Tibial artery (tissue), 4 donors: ENCODE data around the gene ISOC1.

ENCODE experiments used
- DNase-seq, 2 donors: peaks; one replicate each; pipeline ENCODE4 v3.0.0-alpha.2; 2019
- H3K27ac ChIP-seq, 2 donors: fragments of 200-600 bp; sonication (generic) in 1 of 2; 1 replicate in 1 of 2; 2 replicates in 1 of 2; pipeline ENCODE4 v1.5.1; 2018 to 2019; ENCODE audit warnings: mild to moderate bottlenecking in 1 of 2
- H3K27me3 ChIP-seq, 2 donors: fragments of 200-600 bp; sonication (generic) in 1 of 2; one replicate each; pipeline versions ENCODE4 v1.5.1 to v1.6.0; 2016 to 2019
- H3K36me3 ChIP-seq, 3 donors: fragments of 200-600 bp; sonication (generic) in 2 of 3; one replicate each; pipeline ENCODE4 v1.5.1; 2016 to 2019; ENCODE audit warnings: mild to moderate bottlenecking in 2 of 3
- H3K4me1 ChIP-seq, 4 donors: fragments of 200-600 bp; sonication (generic) in 2 of 4; 1 replicate in 3 of 4; 2 replicates in 1 of 4; pipeline ENCODE4 v1.5.1; 2016 to 2019
- H3K4me3 ChIP-seq, 2 donors: fragments of 200-600 bp; sonication (generic) in 1 of 2; 1 replicate in 1 of 2; 2 replicates in 1 of 2; pipeline ENCODE4 v1.5.1; 2018 to 2019; ENCODE audit warnings: mild to moderate bottlenecking in 2 of 2
- H3K9me3 ChIP-seq, 3 donors: fragments of 200-600 bp; sonication (generic) in 1 of 3; one replicate each; pipeline ENCODE4 v1.5.1; 2016 to 2019
- CTCF ChIP-seq, 2 experiments: fragments of 200-600 bp in 1 of 2; fragments of 450-650 bp in 1 of 2; IDR thresholded peaks; one replicate each; pipeline ENCODE4 v1.5.1; 2017 to 2019; ENCODE audit warnings: antibody characterized with exemption in 2 of 2, mild to moderate bottlenecking in 1 of 2, moderate library complexity in 1 of 2
- intact Hi-C: fragments of 100-400 bp; cut with DNase I; formaldehyde crosslinking; loops from one replicate; pipeline ENCODE4 v1.15.0; 2023; ENCODE audit warnings: low total_unique reads

ISOC1 gene

GRCh38 chr5:129113867-129114266 lies 19.3 kb downstream of the ISOC1 start:
- intact Hi-C loops = no loop called here
- H3K27ac ChIP-seq = no peak overlapping the region
- H3K9me3 ChIP-seq = no peaks in the 10 kb centered on the region
- DNase-seq = no peak
- H3K4me1 ChIP-seq = no peaks in the 10 kb centered on the region
- H3K36me3 ChIP-seq = peaks cover 0 to 15% (median 0%) of the 10 kb centered on the region in 3 donors
- H3K27me3 ChIP-seq = no peaks in the 10 kb centered on the region
- no peak overlapping the region for H3K4me3 ChIP-seq
- no peak for TF ChIP-seq CTCF (IDR thresholded peaks at IDR 0.05)

GRCh38 chr5:129114539-129115193 lies 20.1 kb downstream of the ISOC1 start:
- peaks cover 0 to 10% (median 0%) of the 10 kb centered on the region in 3 donors for H3K36me3 ChIP-seq
- no peak overlapping the region for H3K27ac ChIP-seq
- intact Hi-C loops = no loop called here
- H3K27me3 ChIP-seq = no peaks in the 10 kb centered on the region
- TF ChIP-seq CTCF (IDR thresholded peaks at IDR 0.05) = no peak
- no peaks in the 10 kb centered on the region for H3K9me3 ChIP-seq
- H3K4me3 ChIP-seq = no peak overlapping the region
- H3K4me1 ChIP-seq = no peaks in the 10 kb centered on the region
- DNase-seq = no peak

GRCh38 chr5:129115680-129116079 lies 21.1 kb downstream of the ISOC1 start:
- intact Hi-C loops = no loop called here
- Histone ChIP-seq H3K4me1 (no peaks in the 10 kb centered on the region), H3K27ac (no peak overlapping the region), H3K9me3 (no peaks in the 10 kb centered on the region), H3K4me3 (no peak overlapping the region), H3K36me3 (peaks cover 0 to 10% (median 0%) of the 10 kb centered on the region in 3 donors), H3K27me3 (no peaks in the 10 kb centered on the region)
- DNase-seq = no peak
- no peak for TF ChIP-seq CTCF (IDR thresholded peaks at IDR 0.05)

GRCh38 chr5:129116797-129117196 lies 22.2 kb downstream of the ISOC1 start:
- intact Hi-C loops = no loop called here
- H3K36me3 ChIP-seq = peaks cover 0 to 10% (median 0%) of the 10 kb centered on the region in 3 donors
- H3K9me3 ChIP-seq = no peaks in the 10 kb centered on the region
- no peak for DNase-seq
- H3K27me3 ChIP-seq = no peaks in the 10 kb centered on the region
- H3K4me3 ChIP-seq = no peak overlapping the region
- no peak overlapping the region for H3K27ac ChIP-seq
- TF ChIP-seq CTCF (IDR thresholded peaks at IDR 0.05) = no peak
- H3K4me1 ChIP-seq = no peaks in the 10 kb centered on the region

- H3K27me3 ChIP-seq = no peaks in the 10 kb centered on the region
- DNase-seq = no peak
- H3K4me3 ChIP-seq = no peak overlapping the region
- intact Hi-C loops = no loop called here
- TF ChIP-seq CTCF (IDR thresholded peaks at IDR 0.05) = no peak
- H3K27ac ChIP-seq = no peak overlapping the region
- H3K9me3 ChIP-seq = no peaks in the 10 kb centered on the region
- H3K36me3 ChIP-seq = no peaks in the 10 kb centered on the region
- no peaks in the 10 kb centered on the region for H3K4me1 ChIP-seq
These were observed 23.9 kb downstream of the ISOC1 start for GRCh38 chr5:129118405-129118804.

GRCh38 chr5:129118826-129119225 lies 24.3 kb downstream of the ISOC1 start:
- H3K9me3 ChIP-seq = no peaks in the 10 kb centered on the region
- H3K27ac ChIP-seq = no peak overlapping the region
- no peaks in the 10 kb centered on the region for H3K27me3 ChIP-seq
- TF ChIP-seq CTCF (IDR thresholded peaks at IDR 0.05) = no peak
- intact Hi-C loops = no loop called here
- no peak for DNase-seq
- no peak overlapping the region for H3K4me3 ChIP-seq
- no peaks in the 10 kb centered on the region for H3K36me3 ChIP-seq
- H3K4me1 ChIP-seq = no peaks in the 10 kb centered on the region
